B cell (primary cell): ENCODE data around the gene RFX8. TPM values are rescaled to one million over a fixed set of nuclear protein-coding genes. Genes with fewer than 3 reads are reported as not detected.

Experiments used
- ATAC-seq: fragments of 200-7000 bp; cut with Tn5 transposase; one replicate; pipeline ENCODE4 v1.10.0; 2021; ENCODE audit warnings: low read depth, mild to moderate bottlenecking, moderate number of reproducible peaks, moderate library complexity
- CTCF ChIA-PET: fragments of 350-600 bp; sonication (Branson Sonifier 250); formaldehyde crosslinking; loops from one replicate; lab custom pipeline; 2021; ENCODE audit warnings: antibody characterized with exemption, inconsistent platforms; lab: Charles Lee
- POLR2A ChIA-PET: fragments of 350-600 bp; sonication (Branson Sonifier 250); formaldehyde crosslinking; loops from one replicate; lab custom pipeline; 2021; ENCODE audit warnings: antibody characterized with exemption; lab: Charles Lee
- DNase-seq: peaks from one replicate; pipeline ENCODE4 v3.0.0; 2013
- H2AFZ ChIP-seq: 2 replicates; pipeline ENCODE4 v1.6.1; 2012; ENCODE audit warnings: mild to moderate bottlenecking, low read depth, low read length; ENCODE audit not compliant: insufficient read depth, poor library complexity, severe bottlenecking
- H3K27ac ChIP-seq, 2 donors: 1 replicate in 1 of 2; 2 replicates in 1 of 2; pipeline ENCODE4 v1.5.1; 2012 to 2013; ENCODE audit warnings: low read length in 2 of 2, mild to moderate bottlenecking in 2 of 2, moderate library complexity in 1 of 2
- H3K27me3 ChIP-seq, 4 experiments: fragments of 200-600 bp in 1 of 4; sonication (generic) in 1 of 4; replicated peaks in 1 of 4; 1 replicate in 2 of 4; 2 replicates in 2 of 4; pipeline versions ENCODE4 v1.6.1 to v1.7.0; 2013 to 2016; ENCODE audit warnings: low read length in 3 of 4, mild to moderate bottlenecking in 2 of 4, mixed read lengths in 1 of 4, moderate library complexity in 1 of 4; ENCODE audit not compliant: insufficient read depth in 4 of 4, control insufficient read depth in 3 of 4; ENCODE audit errors: control extremely low read depth in 1 of 4
- H3K36me3 ChIP-seq, 2 experiments: replicated peaks in 1 of 2; 1 replicate in 1 of 2; 2 replicates in 1 of 2; pipeline versions ENCODE4 v1.6.1 to v1.7.1; 2013; ENCODE audit warnings: low read length in 1 of 2; ENCODE audit not compliant: insufficient read depth in 2 of 2, control insufficient read depth in 1 of 2; ENCODE audit errors: control extremely low read depth in 1 of 2, extremely low read depth in 1 of 2
- H3K4me1 ChIP-seq, 2 donors: fragments of 200-600 bp in 1 of 2; sonication (generic) in 1 of 2; 1 replicate in 1 of 2; 2 replicates in 1 of 2; pipeline versions ENCODE4 v1.5.1 to v1.6.1; 2013 to 2017; ENCODE audit warnings: low read length in 2 of 2; ENCODE audit not compliant: control insufficient read depth in 2 of 2, insufficient read depth in 2 of 2
- H3K4me2 ChIP-seq: replicated peaks from 2 replicates; pipeline ENCODE3; 2012; ENCODE audit warnings: mild to moderate bottlenecking, low read depth, low read length; ENCODE audit not compliant: poor library complexity, severe bottlenecking
- H3K4me3 ChIP-seq, 5 experiments: fragments of 200-600 bp in 1 of 5; sonication (generic) in 1 of 5; 1 replicate in 3 of 5; 2 replicates in 2 of 5; pipeline versions ENCODE4 v1.5.1 to v1.7.0; 2011 to 2016; ENCODE audit warnings: low read length in 4 of 5, mild to moderate bottlenecking in 4 of 5, low read depth in 2 of 5, control low read depth in 1 of 5, moderate library complexity in 1 of 5; ENCODE audit not compliant: insufficient read depth in 1 of 5; ENCODE audit errors: control extremely low read depth in 1 of 5, extremely low read depth in 1 of 5
- H3K79me2 ChIP-seq: fragments of 200-600 bp; sonication (generic); one replicate; pipeline ENCODE4 v1.6.0; 2016; ENCODE audit warnings: low read length; ENCODE audit not compliant: control insufficient read depth, insufficient read depth
- H3K9ac ChIP-seq: fragments of 200-600 bp; sonication (generic); 2 replicates; pipeline ENCODE4 v1.6.1; 2017; ENCODE audit warnings: mild to moderate bottlenecking, low read length, moderate library complexity
- H3K9me3 ChIP-seq, 3 donors: one replicate each; pipeline versions ENCODE4 v1.6.1 to v1.7.1; 2013; ENCODE audit warnings: low read length in 2 of 3; ENCODE audit not compliant: control insufficient read depth in 2 of 3, insufficient read depth in 1 of 3; ENCODE audit errors: control extremely low read depth in 1 of 3
- H4K20me1 ChIP-seq: 2 replicates; pipeline ENCODE4 v1.6.0; 2012; ENCODE audit warnings: mild to moderate bottlenecking, low read length; ENCODE audit not compliant: insufficient read depth, control insufficient read depth, poor library complexity, severe bottlenecking
- H3K27ac Mint-ChIP-seq: one replicate; pipeline ENCODE4 v1.8.0; 2021; ENCODE audit warnings: mixed read lengths
- H3K27me3 Mint-ChIP-seq: one replicate; pipeline ENCODE4 v1.8.0; 2021; ENCODE audit warnings: mixed read lengths
- H3K4me1 Mint-ChIP-seq: one replicate; pipeline ENCODE4 v1.8.0; 2021; ENCODE audit warnings: mixed read lengths
- H3K4me3 Mint-ChIP-seq: one replicate; pipeline ENCODE4 v1.8.0; 2021; ENCODE audit warnings: mixed read lengths
- H3K9me3 Mint-ChIP-seq: one replicate; pipeline ENCODE4 v1.8.0; 2022; ENCODE audit warnings: mixed read lengths; ENCODE audit not compliant: insufficient read depth
- CTCF ChIP-seq: fragments of 200-600 bp; IDR thresholded peaks from one replicate; pipeline ENCODE4 v1.8.0; 2022; ENCODE audit warnings: antibody characterized with exemption, mild to moderate bottlenecking
- EZH2 ChIP-seq: IDR thresholded peaks from 2 replicates; pipeline ENCODE4 v1.6.1; 2012; ENCODE audit warnings: borderline replicate concordance, low read depth, mild to moderate bottlenecking, moderate library complexity, low read length; ENCODE audit not compliant: insufficient read depth, poor library complexity, severe bottlenecking
- WGBS: methylation state at CpG from one replicate; pipeline ENCODE4 v1.1.5; 2013; ENCODE audit warnings: missing lambda C conversion rate; ENCODE audit not compliant: insufficient coverage; 5-methylcytosine and 5-hydroxymethylcytosine counted together
- intact Hi-C: fragments of 100-400 bp; cut with micrococcal nuclease; formaldehyde crosslinking; loops from one replicate; pipeline ENCODE4 v1.10.0; 2022
- polyA plus RNA-seq: library from polyadenylated mRNA; depleted of rRNA; stranded (reverse); fragments of >200 nt; gene quantifications from 2 replicates; pipeline ENCODE4 v1.2.3, GENCODE V29; 2012
- total RNA-seq, 2 donors: library from RNA; stranded (reverse); fragments of 120-200 nt in 1 of 2; gene quantifications; 1 replicate in 1 of 2; 2 replicates in 1 of 2; pipeline versions ENCODE4 v1.2.3 to v1.2.4, GENCODE V29; 2013 to 2022

Gene RFX8
- total and polyA plus RNA-seq, 2 donors (not counting 1 experiment from before 2014, with no cell fraction given), result not detected

DNA sequence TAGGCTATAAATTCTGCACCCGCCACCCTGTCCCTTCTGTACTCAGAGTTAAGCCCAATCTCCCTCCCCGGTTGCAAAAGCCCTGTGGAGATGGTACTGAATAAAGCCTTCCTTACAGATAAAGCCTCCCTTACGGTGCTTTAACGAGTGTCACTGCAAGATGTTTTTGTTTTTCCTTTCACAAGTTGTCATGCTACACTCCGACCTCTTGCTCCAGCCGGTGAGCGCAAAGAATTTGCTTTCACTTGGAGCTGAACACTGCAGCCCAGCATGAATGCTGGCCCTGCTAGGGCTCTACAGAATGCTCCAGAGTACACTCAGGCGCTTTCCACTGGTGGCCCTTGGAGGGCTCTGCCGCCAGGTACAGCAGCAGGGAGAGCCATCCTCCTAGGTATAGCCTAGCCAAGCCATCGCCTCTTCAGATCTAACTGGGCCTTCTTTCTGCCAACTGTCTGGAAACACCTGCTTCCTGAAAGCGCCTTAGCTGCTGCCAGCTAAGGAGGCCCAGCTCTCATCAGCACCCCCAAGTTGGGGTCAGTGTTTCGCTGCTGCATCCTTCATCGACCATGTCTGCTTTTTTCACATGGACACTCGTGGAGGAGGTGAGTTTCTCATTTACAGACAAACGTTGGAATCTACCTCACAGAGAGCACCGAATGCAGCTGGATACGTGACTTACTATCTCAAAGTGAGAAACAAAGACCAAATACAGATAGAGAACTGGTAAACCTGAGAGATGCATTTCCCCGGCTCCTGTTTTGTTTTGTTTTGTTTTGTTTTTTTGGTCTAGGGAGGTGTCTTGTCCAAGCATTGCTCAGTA is 74.2 kb downstream of the RFX8 start:
- H3K4me2 ChIP-seq, result peak overlapping the region; percentile 65
- Mint-ChIP-seq H3K4me1 (peaks cover 58% of the 10 kb centered on the region), H3K4me3 (peak overlapping the region; percentile 78), H3K27ac (peak overlapping the region; percentile 89), H3K9me3 (no peaks in the 10 kb centered on the region), H3K27me3 (peaks cover 6% of the 10 kb centered on the region)
- H3K9ac ChIP-seq, result peak overlapping the region; percentile 5
- CTCF ChIA-PET, result interaction anchor here (0.9 to 4.0 kb wide), 5 partner anchors 12 to 840 kb away, joined by 3 to 23 read pairs (median 4); no protein-coding TSS in a partner anchor
- TF ChIP-seq EZH2 (no peak), CTCF (no peak)
- no peaks in the 10 kb centered on the region for H3K36me3 ChIP-seq
- H3K79me2 ChIP-seq, result no peaks in the 10 kb centered on the region
- H3K4me3 ChIP-seq, result peak overlapping the region in 3 of 5 experiments; percentile 8 to 21 (median 16)
- peaks cover 0 to 2% (median 0%) of the 10 kb centered on the region in 3 donors for H3K9me3 ChIP-seq
- H3K4me1 ChIP-seq, result peaks cover 60 to 69% of the 10 kb centered on the region in 2 donors
- ATAC-seq (peak; percentile 28), DNase-seq (peak; percentile 57)
- H3K27me3 ChIP-seq, result no peaks in the 10 kb centered on the region
- intact Hi-C loops, result loop anchor here (1.0 to 10.0 kb wide), 2 partner anchors 11 to 386 kb away; no protein-coding TSS in a partner anchor
- no peak overlapping the region for H2AFZ ChIP-seq
- no peaks in the 10 kb centered on the region for H4K20me1 ChIP-seq
- H3K27ac ChIP-seq, result peak overlapping the region; percentile 19 to 50
- 18% methylated on average over 17 of the region's 18 CpGs for WGBS
- POLR2A ChIA-PET, result no interaction called here

- Histone ChIP-seq H4K20me1 (no peaks in the 10 kb centered on the region), H3K27me3 (no peaks in the 10 kb centered on the region), H3K79me2 (no peaks in the 10 kb centered on the region), H3K36me3 (no peaks in the 10 kb centered on the region), H3K9me3 (peaks cover 0 to 5% (median 0%) of the 10 kb centered on the region in 3 donors), H3K4me1 (peaks cover 53 to 62% of the 10 kb centered on the region in 2 donors), H3K27ac (peak overlapping the region in 1 of 2 donors; percentile 50), H3K9ac (peak overlapping the region; percentile 18), H3K4me2 (peak overlapping the region; percentile 65), H3K4me3 (peak overlapping the region in 1 of 5 experiments; percentile 23), H2AFZ (no peak overlapping the region)
- ChIA-PET POLR2A (no interaction called here), CTCF (interaction anchor here (0.9 to 4.0 kb wide), 5 partner anchors 12 to 841 kb away, joined by 3 to 23 read pairs (median 4); no protein-coding TSS in a partner anchor)
- H3K9me3 Mint-ChIP-seq, result no peaks in the 10 kb centered on the region
- TF ChIP-seq EZH2 (no peak), CTCF (no peak)
- intact Hi-C loops, result loop anchor here (10.0 kb wide), 1 partner anchor 385 kb away; no protein-coding TSS in a partner anchor
- peak overlapping the region; percentile 78 for H3K4me3 Mint-ChIP-seq
- 14% methylated on average over 7 of the region's 8 CpGs for WGBS
- ATAC-seq (peak; percentile 40), DNase-seq (peak; percentile 60)
- H3K27ac Mint-ChIP-seq, result peak overlapping the region; percentile 89
- H3K27me3 Mint-ChIP-seq, result peaks cover 8% of the 10 kb centered on the region
- peaks cover 52% of the 10 kb centered on the region for H3K4me1 Mint-ChIP-seq
These were observed 74.9 kb downstream of the RFX8 start for GRCh38 chr2:101400048-101400447.
